Right kidney (tissue), 9 donors: ENCODE measurements around the gene IER5.
"Not testable (repeated sequence)": the region's sequence is repeated elsewhere in the genome, so short reads cannot be mapped to it uniquely, and the experiment has no call there.

ENCODE experiments used
- DNase-seq: peaks from one replicate; pipeline ENCODE4 v3.0.0-alpha.2; 2016
- long read RNA-seq, 8 donors: transcript quantifications; one replicate each; lab custom pipeline, GENCODE V29; 2026

Gene IER5
- long read RNA-seq, donor 1, full-length matches to known transcripts = 17 of 17 reads
- long read RNA-seq, donor 1, partial matches to known transcripts = 0 of 17 reads
- long read RNA-seq, donor 1, other reads (novel, unspliced or antisense) = 0 of 17 reads
- long read RNA-seq, donor 2, full-length matches to known transcripts = 9 of 9 reads
- long read RNA-seq, donor 2, partial matches to known transcripts = 0 of 9 reads
- long read RNA-seq, donor 2, other reads (novel, unspliced or antisense) = 0 of 9 reads
- long read RNA-seq, donor 3, full-length matches to known transcripts = 5 of 5 reads
- long read RNA-seq, donor 3, partial matches to known transcripts = 0 of 5 reads
- long read RNA-seq, donor 3, other reads (novel, unspliced or antisense) = 0 of 5 reads
- long read RNA-seq, donor 4, full-length matches to known transcripts = 6 of 6 reads
- long read RNA-seq, donor 4, partial matches to known transcripts = 0 of 6 reads
- long read RNA-seq, donor 4, other reads (novel, unspliced or antisense) = 0 of 6 reads
- long read RNA-seq, donor 5, full-length matches to known transcripts = 9 of 9 reads
- long read RNA-seq, donor 5, partial matches to known transcripts = 0 of 9 reads
- long read RNA-seq, donor 5, other reads (novel, unspliced or antisense) = 0 of 9 reads
- long read RNA-seq, donor 6, full-length matches to known transcripts = 12 of 12 reads
- long read RNA-seq, donor 6, partial matches to known transcripts = 0 of 12 reads
- long read RNA-seq, donor 6, other reads (novel, unspliced or antisense) = 0 of 12 reads
- long read RNA-seq, donor 7, full-length matches to known transcripts = 22 of 22 reads
- long read RNA-seq, donor 7, partial matches to known transcripts = 0 of 22 reads
- long read RNA-seq, donor 7, other reads (novel, unspliced or antisense) = 0 of 22 reads
- long read RNA-seq, donor 8, full-length matches to known transcripts = 12 of 12 reads
- long read RNA-seq, donor 8, partial matches to known transcripts = 0 of 12 reads
- long read RNA-seq, donor 8, other reads (novel, unspliced or antisense) = 0 of 12 reads

DNA sequence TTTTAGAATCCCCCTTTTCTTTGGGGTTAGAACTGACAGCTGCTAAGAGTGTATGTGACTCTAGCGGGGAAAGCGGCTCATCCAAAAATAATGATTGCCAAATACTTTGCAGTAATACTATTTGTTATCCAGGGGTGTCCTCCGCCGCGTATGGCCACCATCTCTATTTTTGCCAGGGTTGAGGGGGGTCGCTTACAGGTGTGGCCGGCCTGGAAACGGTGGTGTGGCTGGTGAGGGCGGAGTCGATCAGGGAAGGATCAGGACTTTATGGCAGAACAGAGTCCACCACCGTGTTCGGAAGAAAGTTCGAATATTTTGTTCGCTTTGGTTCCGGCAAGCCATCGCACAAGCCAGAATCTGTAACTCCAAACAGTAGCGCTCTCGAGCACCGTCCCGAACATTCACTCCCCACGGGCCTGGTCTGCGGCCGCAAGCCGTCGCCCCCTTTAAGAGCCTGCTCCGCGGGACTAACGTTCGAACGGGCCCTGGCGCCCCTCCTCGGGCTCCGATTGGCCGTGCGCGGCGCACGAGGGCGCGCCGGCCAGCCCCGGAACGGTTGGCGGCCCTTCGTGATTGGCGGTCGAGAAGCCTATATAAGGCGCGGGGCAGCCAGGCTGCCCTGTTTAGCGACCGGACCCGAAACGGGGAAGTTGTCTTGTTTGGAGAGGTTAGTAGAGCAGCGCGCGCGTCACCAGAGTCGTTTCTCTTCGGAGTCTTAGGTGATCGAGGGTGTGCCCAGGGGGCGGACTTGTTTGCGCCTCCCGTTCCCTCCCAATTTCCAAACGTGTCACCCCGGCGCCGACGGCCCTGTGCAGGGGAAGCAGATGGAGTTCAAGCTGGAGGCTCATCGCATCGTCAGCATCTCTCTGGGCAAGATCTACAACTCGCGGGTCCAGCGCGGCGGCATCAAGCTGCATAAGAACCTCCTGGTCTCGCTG lies at the start of gene IER5:
Gene IER5, plus strand, starts transcription at position 622 of the 938 bp plus-strand sequence. Its CDS starts 203 bp downstream, at position 825.
- peak; percentile 92 for DNase-seq

- no peak for DNase-seq
Observed at GRCh38 chr1:181040284-181040865, 48.1 kb upstream of the IER5 start.

DNA sequence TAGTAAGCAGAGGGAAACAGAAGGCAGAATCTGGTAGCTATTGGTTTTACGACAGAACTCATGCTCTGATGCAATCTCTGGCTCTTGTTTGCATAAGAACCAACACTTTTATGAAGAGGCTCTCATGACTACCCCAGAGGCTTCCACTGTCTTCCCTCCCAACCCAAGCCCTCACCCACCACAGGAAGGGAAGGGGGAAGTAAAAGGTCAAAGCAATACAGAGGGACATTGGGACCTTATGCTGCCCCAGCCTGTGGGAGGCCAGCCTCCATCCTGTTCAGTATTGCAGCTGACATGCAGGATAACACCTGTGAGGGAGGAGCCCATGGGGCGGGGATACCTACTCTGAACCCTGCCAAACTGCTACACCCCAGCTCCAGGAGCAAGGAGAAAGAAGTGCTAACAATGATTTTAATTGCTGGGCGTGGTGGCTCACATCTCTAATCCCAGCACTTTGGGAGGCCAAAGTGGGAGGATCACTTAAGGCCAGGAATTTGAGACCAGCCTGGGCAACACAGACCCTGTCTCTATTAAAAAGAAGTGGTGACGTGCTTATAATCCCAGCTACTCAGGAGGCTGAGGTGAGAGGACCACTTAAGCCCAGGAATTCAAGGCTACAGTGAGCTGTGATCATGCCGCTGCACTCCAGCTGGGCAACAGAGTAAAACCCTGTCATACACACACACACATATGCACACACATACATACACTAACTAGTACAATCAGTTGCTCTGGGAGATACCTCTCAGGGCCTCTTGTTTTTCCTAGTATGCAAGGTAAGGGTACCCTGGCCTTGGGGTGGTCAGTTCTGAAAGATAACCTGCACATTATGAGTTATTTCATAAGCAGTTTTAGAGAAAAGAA lies 45.2 kb upstream of the IER5 start:
- no peak for DNase-seq

- no peak for DNase-seq
Observed at GRCh38 chr1:181044449-181044966, 44.0 kb upstream of the IER5 start.

GRCh38 chr1:181045946-181046345 lies 42.6 kb upstream of the IER5 start:
- DNase-seq = not testable (repeated sequence)

DNA sequence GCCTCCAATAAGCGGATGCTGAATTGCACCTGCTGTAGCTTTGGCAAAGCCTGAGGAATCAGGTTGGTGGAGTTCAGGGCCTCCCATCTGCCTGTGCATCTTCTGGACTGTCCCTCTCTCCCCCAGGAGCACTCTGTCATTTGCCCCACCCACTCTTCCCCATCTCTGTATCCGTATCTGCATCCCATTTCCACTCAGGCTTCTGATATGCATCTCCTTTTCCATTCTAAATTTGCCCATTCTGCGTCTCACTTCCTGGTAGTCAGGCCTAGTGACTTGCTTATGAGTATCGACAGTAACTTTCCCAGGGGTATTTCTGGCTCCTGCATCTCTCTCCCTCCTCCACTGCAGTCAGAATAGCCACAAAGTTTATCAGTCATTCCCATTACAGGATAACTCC lies 39.1 kb upstream of the IER5 start:
- DNase-seq = no peak

- DNase-seq = no peak
Observed at GRCh38 chr1:181050922-181051321, 37.6 kb upstream of the IER5 start.

DNA sequence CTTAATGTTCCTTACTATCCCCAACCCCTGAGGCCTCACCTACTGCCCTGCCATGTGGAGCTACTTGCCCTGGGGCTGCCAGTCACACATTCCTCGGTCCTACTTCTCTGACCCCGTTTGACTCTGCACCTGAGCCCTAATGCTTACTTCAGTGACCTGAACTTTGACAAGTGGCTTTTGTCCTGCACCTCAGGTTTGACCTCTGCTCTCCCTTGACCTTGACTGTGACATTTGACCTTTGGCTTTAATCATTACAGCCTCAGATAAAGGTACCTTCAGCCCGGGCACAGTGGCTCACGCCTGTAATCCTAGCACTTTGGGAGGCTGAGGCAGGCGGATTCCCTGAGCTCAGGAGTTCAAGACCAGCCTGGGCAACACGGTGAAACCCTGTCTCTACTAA lies 31.9 kb upstream of the IER5 start:
- no peak for DNase-seq

- no peak for DNase-seq
Observed at GRCh38 chr1:181057079-181057478, 31.4 kb upstream of the IER5 start.

DNA sequence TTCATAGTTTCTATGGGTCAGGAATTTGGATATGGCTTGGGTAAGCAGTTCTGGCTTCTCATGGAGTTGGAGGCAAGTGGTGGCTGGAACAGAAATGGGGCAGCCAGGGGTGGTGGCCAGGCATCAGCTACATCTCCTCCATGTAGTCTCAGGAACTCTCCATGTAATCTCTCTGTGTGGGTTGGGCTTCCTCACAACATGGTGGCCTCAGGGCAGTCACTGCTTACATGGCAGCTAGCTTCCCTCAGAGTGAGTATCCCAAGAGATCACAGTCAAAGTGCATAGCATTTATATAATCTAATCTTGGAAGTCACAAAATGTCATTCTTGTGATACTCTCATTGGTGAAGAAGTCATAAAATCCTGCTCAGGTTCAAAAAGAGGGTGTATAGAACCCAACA lies 29.1 kb upstream of the IER5 start:
- DNase-seq = no peak

GRCh38 chr1:181060066-181060465 lies 28.4 kb upstream of the IER5 start:
- no peak for DNase-seq

- DNase-seq = not testable (repeated sequence)
Observed at GRCh38 chr1:181060947-181061346, 27.6 kb upstream of the IER5 start.

DNA sequence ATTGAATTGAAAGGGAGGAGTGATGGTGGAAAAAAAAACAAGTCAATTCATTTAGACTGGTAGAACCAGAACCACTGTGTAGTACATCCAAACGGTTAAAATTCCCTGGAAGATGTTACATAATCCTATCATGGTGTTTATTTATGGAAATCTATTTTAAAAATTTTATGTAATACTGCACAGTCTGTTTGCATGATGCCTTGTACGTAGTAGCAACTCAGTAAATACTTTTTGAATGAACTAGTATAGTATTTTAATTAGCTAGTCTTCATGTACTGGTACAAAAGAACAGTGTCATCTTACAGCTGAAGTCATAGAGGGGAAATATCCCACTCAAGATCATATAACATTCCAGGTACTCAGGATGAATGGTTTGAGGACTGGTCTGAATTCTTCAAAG lies 27.0 kb upstream of the IER5 start:
- DNase-seq = no peak

GRCh38 chr1:181061891-181062835 lies 26.3 kb upstream of the IER5 start:
- no peak for DNase-seq

DNA sequence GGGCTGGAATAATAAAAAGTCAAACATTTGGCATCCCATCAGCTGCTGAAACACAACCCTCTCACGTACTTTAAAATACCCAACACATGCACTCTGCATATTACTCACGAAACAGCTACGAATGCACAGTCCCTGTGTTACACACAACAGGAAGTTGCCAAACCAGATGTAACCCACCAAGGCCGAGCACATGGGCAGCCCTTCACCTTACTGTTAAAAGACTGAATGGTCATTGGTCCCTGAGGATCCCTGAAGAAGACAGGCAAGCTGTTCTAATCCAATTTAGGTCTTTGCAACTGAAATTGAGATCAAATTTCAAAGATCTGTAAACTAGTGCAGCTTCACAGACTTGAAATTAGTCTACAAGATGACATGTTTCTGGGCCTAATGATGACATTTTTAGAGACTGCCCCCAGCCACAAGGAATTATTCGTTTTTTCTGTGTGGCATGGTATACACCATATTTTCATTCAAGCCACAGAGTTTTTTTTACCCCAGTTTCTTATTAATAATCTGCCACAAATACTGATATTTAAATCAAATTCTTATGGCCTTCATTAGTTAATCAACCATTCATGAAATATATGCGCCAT lies 25.6 kb upstream of the IER5 start:
- no peak for DNase-seq

- no peak for DNase-seq
Observed at GRCh38 chr1:181064011-181064623, 24.4 kb upstream of the IER5 start.

DNA sequence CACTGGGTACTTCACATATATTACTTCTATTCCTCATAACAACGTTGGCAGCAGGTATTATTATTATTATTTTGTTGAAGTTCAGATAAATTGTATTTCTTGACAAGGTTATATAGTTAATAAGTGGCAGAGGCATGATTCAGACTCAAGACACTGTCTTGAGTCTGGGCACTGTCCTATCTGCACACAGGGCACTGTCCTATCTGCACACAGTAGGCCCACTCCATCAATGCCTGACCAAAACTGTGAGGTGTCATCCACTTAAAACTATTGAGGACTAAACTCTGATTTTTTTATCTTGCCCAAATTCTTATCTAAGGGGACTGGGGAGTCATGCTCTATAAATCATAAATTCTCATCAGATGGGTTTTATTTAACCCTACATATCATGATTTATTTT lies 23.8 kb upstream of the IER5 start:
- no peak for DNase-seq

DNA sequence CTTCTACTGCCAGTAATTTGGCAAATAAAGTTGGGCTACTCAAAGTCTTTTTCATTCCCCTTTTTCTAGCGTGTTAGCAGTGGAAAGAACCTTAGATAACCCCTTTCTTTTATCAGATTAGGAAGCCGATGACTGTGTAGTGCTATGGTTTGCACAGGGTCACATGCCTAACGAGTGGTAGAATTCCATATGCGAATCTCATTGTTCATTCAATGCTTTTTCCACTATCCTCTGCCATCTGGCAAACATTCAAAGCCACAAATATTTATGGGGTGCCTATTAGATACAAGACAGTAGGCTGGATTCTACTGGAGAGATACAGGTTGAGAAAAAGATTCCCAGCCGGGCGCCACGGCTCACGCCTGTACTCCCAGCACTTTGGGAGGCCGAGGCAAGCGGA lies 14.9 kb upstream of the IER5 start:
- no peak for DNase-seq
